Activated T-cell treated with anti-CD3 and anti-CD28 coated beads for 48 hours (primary cell): ENCODE measurements around the gene SULF2.
A peak's percentile ranks its signal among the peaks of the same experiment; 100 is the strongest.

Experiments
- DNase-seq: peaks from one replicate; pipeline ENCODE4 v3.0.0-alpha.2; 2020; ENCODE audit warnings: low read depth

SULF2 gene

GRCh38 chr20:47667531-47668312 is 117.6 kb downstream of the SULF2 start:
- no peak for DNase-seq

GRCh38 chr20:47667086-47667485 is 118.2 kb downstream of the SULF2 start:
- DNase-seq: no peak

GRCh38 chr20:47666304-47666703 is 119.0 kb downstream of the SULF2 start:
- DNase-seq: no peak

DNA sequence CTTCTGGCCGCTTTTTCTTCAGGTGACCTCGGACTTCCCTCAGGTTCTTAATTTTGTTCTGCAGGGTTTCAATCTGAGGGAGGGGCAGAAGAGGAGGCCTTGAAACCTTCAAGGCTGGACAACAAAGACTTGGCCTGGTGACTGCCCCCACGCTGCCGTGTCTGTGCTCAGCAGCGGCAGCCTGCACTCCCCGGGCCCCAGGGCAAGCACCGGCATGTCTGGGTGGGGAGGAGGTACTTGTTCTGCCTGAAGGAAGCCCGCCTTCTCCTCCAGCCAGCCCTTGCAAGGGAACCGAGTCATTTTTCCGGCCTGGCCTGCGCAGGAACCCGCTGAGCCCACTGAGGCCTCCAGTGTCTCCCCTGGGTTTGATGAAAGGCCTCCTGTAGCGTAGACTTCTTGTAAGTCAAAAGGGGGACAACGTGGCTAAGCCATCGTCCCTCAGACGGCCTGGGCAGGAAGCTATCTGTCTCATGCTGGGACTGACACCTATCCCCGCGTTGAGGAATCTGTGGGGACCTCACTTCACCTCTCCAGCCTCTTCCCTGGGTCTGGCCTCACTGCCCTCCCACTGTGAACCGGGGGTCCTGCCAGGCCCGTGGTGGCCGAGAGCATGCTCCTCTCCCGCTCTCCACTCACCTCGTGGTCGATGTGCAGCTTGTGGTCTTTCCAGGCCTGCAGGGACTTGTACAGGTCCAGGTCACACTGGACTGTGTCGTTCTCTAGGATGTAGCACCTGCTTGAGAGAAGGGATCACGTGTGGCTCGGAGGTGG is 119.9 kb downstream of the SULF2 start:
- DNase-seq: no peak

GRCh38 chr20:47664744-47665143 is 120.5 kb downstream of the SULF2 start:
- no peak for DNase-seq

GRCh38 chr20:47664068-47664437 is 121.2 kb downstream of the SULF2 start:
- DNase-seq: no peak

GRCh38 chr20:47663354-47664067 is 121.8 kb downstream of the SULF2 start:
- DNase-seq: peak; percentile 64

- DNase-seq: no peak
These were observed 122.6 kb downstream of the SULF2 start for GRCh38 chr20:47662483-47663353.

DNA sequence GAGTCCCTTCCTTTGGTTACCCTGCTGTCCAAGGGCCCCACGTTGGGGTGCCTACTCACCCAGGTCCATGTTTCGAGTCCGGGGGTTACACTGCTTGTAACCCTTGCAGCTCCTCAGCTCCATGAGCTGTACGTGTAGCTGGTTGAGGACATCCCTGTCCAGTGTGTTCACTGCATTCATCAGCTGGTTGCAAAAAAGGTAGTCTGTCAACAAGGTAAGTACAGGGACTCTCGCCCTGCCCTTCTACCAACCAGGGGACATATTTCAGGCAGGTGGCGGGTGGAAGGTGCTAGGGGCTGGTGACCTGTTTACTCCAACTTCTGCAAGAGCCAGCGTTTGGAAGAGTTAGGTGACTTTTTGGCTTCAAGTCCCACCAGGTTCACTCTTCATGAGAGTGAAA is 123.6 kb downstream of the SULF2 start:
- DNase-seq: no peak

DNA sequence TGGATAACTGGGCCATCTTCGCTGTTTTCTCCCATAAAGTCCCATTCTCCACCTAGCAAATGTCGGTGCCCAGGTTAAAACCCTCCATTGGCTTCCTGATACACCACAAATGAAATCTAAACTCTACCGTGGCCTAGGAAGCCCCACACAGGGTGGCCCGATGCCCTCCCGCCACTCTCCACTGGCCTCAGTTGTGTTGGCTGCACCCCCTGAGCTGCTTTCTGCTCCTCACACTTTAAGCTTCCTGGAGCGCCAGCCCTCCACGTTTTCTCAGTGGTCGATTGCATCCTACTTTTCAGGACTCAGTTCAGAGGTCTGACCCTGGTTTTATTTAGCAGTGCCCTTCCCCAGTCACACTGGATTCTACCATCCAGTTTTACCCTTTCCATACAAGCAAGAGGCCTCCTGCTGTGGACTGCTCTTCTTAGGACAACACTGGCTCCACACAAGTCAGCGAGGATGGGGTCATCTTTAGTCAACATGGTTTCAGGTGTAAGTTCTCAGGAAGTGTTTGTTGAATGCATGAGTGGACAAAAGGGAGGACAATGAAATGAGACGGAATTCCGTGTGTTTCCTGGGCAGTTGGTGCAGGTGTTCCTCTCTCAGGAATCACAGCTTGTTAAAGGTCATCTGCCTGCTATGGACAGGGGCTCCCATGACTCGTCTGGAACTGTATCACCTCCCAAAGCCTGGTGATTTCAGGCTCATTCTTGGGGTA is 124.1 kb downstream of the SULF2 start:
- no peak for DNase-seq

DNA sequence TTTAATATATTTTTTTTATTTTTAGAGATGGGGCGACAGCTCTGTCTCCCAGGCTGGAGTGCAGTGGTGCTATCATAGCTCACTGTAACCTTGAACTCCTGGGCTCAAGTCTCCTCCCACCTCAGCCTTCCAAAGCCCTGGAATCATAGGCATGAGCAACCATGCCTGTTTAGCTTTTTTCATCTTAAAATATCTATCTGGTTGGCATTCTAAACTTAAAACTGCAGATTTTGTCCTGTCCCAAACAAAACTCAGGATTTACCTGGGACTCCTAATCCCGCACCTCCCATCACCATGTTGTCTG is 124.7 kb downstream of the SULF2 start:
- no peak for DNase-seq

GRCh38 chr20:47659904-47660601 is 125.2 kb downstream of the SULF2 start:
- no peak for DNase-seq

DNA sequence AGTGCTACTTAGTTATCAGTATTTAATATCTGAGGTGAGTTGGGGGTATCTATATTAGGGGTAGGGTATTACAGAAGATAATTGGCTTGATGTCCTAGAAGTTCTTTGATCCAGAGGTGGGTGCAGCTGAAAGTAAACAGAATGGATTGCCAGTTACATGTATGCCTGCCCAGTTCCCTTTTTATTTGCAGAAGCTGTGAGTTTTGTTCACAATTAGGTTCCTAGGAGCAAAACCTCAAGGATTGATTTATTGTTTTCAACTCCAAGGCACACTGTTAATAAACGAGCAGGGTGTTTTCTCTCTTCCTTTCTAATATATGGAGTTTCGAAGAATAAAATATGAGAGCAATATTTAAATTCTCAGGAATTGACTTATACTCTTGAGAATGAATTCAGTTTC is 129.0 kb downstream of the SULF2 start:
- DNase-seq: no peak

- no peak for DNase-seq
These were observed 129.6 kb downstream of the SULF2 start for GRCh38 chr20:47655635-47656034.

GRCh38 chr20:47654370-47654769 is 130.9 kb downstream of the SULF2 start:
- no peak for DNase-seq

DNA sequence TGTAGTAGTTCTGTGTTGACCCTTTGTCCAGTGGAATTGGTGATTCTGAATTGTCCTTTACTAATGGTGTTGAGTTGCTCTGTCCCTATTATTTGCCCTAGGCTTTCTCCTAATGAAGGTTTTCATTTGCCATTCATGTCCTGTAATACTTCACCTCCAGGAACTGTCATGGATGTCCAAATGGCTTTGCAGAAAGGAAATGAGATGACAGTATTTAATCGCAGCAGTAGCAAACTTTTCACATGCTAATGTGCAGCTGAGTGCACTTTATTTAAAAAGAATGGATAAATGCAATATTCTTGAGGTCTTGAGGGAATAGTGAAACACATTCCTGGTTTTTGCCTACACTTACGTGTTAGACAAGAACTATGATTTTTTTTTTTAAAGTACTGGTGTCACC is 131.4 kb downstream of the SULF2 start:
- no peak for DNase-seq

DNA sequence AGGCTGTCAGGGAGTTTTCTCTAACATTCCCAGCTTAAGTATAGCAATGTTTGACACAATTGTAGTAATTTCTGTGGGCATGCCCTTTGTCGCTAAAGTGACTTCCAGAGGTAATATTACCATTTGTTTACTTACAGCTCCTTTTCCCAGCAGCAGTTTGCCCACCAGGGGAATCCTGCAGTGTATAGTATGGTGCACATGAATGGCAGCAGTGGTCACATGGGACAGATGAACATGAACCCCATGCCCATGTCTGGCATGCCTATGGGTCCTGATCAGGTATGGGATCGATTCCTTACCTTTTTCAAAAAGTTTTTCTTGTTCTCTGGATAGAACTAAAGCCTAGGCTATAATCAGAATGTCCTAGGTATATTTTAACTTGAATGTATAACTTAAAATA is 132.5 kb downstream of the SULF2 start:
- DNase-seq: no peak

- DNase-seq: no peak
These were observed 133.0 kb downstream of the SULF2 start for GRCh38 chr20:47652301-47652700.

GRCh38 chr20:47648943-47649342 is 136.3 kb downstream of the SULF2 start:
- DNase-seq: no peak

- DNase-seq: no peak
These were observed 137.3 kb downstream of the SULF2 start for GRCh38 chr20:47647994-47648393.

DNA sequence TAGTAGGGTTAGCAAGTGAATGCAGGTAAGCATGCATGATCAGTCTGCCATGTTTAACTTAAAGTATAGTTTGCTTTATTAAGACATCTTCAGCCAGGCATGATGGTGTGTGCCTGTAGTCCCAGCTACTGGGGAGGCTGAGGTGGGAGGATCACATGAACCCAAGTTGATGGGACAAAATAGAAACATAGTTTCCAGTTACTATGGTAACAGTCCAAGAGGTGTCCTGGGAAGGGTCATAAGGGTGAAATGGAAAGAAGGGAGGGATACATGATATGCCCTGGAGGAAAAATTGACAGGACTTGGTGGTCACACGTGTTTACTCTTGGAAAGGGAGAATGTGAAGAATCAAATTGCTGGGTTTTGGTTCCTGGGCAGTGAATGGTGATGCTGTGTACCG is 139.6 kb downstream of the SULF2 start:
- no peak for DNase-seq
